Sciatic nerve (tissue), 2 donors: ENCODE data around the gene KCNJ15. TPM values are rescaled to one million over a fixed set of nuclear protein-coding genes. Genes with fewer than 3 reads are reported as not detected.
"Not testable (repeated sequence)": the region's sequence is repeated elsewhere in the genome, so short reads cannot be mapped to it uniquely, and the experiment has no call there.

Source experiments
- ATAC-seq: fragments of 200-7000 bp; cut with Tn5 transposase; one replicate; pipeline ENCODE4 v1.9.1; 2020; ENCODE audit warnings: mild to moderate bottlenecking, moderate library complexity
- DNase-seq: peaks from one replicate; pipeline ENCODE4 v3.0.0-alpha.2; 2020; ENCODE audit warnings: low spot score
- intact Hi-C: fragments of 100-400 bp; cut with DNase I; formaldehyde crosslinking; loops from one replicate; pipeline ENCODE4 v1.14.2; 2022
- total RNA-seq: library from RNA; stranded (reverse); fragmentation: NEBNext Ultra II Directional; extraction: Animal tissue kit (Norgen Biotek cat#: 25700); gene quantifications from one replicate; pipeline ENCODE4 v1.2.1, GENCODE V29; 2021
- donor health status: DM: no; HTN: no; CAD: no.
- donor health status: DM: no; HTN: no; CAD: no.

The KCNJ15 gene
- 9.3 TPM for total RNA-seq

GRCh38 chr21:38256599-38257302 is at the start of gene KCNJ15:
Gene KCNJ15 (plus strand): TSS chr21:38256991. CDS start chr21:38299262, 42,271 bp downstream.
- DNase-seq (no peak), ATAC-seq (no peak)
- intact Hi-C loops = no loop called here

GRCh38 chr21:38208118-38208517 is 48.7 kb upstream of the KCNJ15 start:
- DNase-seq (no peak), ATAC-seq (no peak)
- intact Hi-C loops = no loop called here

GRCh38 chr21:38211321-38211720 is 45.5 kb upstream of the KCNJ15 start:
- DNase-seq (no peak), ATAC-seq (no peak)
- intact Hi-C loops = no loop called here

GRCh38 chr21:38212706-38213105 is 44.1 kb upstream of the KCNJ15 start:
- ATAC-seq = no peak
- no peak for DNase-seq
- intact Hi-C loops = no loop called here

- intact Hi-C loops = loop anchor here (5.0 kb wide), 1 partner anchor 133 kb away; no protein-coding TSS in a partner anchor
- ATAC-seq = peak; percentile 83
- DNase-seq = peak; percentile 79
Measured at GRCh38 chr21:38219049-38219628, 37.7 kb upstream of the KCNJ15 start.

- no peak for DNase-seq
- intact Hi-C loops = no loop called here
- ATAC-seq = no peak
Measured at GRCh38 chr21:38220270-38220737, 36.5 kb upstream of the KCNJ15 start.

- DNase-seq (no peak), ATAC-seq (no peak)
- intact Hi-C loops = no loop called here
Measured at GRCh38 chr21:38221594-38221993, 35.2 kb upstream of the KCNJ15 start.

GRCh38 chr21:38223893-38224540 is 32.8 kb upstream of the KCNJ15 start:
- intact Hi-C loops = no loop called here
- ATAC-seq = no peak
- no peak for DNase-seq

GRCh38 chr21:38227401-38227800 is 29.4 kb upstream of the KCNJ15 start:
- DNase-seq (no peak), ATAC-seq (no peak)
- intact Hi-C loops = no loop called here

- DNase-seq (no peak), ATAC-seq (no peak)
- intact Hi-C loops = no loop called here
Measured at GRCh38 chr21:38228115-38228514, 28.7 kb upstream of the KCNJ15 start.

GRCh38 chr21:38228537-38228936 is 28.3 kb upstream of the KCNJ15 start:
- DNase-seq (no peak), ATAC-seq (no peak)
- intact Hi-C loops = no loop called here

- no peak for DNase-seq
- intact Hi-C loops = no loop called here
- no peak for ATAC-seq
Measured at GRCh38 chr21:38229260-38229877, 27.4 kb upstream of the KCNJ15 start.

- intact Hi-C loops = no loop called here
- ATAC-seq (no peak), DNase-seq (no peak)
Measured at GRCh38 chr21:38234395-38235142, 22.2 kb upstream of the KCNJ15 start.

GRCh38 chr21:38235251-38235650 is 21.5 kb upstream of the KCNJ15 start:
- ATAC-seq, intact Hi-C loops: not testable (repeated sequence)

GRCh38 chr21:38236232-38236631 is 20.6 kb upstream of the KCNJ15 start:
- DNase-seq (no peak), ATAC-seq (no peak)
- intact Hi-C loops = no loop called here

More at GRCh38 chr21:38235251-38235650, 21.5 kb upstream of the KCNJ15 start:
- not testable (repeated sequence) for DNase-seq

GRCh38 chr21:38239672-38240071 is 17.1 kb upstream of the KCNJ15 start:
- intact Hi-C loops = no loop called here
- no peak for DNase-seq
- ATAC-seq = no peak

- ATAC-seq = no peak
- no peak for DNase-seq
Measured at GRCh38 chr21:38240129-38240528, 16.7 kb upstream of the KCNJ15 start.

GRCh38 chr21:38241029-38241740 is 15.6 kb upstream of the KCNJ15 start:
- intact Hi-C loops = no loop called here
- DNase-seq (no peak), ATAC-seq (no peak)

More at GRCh38 chr21:38240129-38240528, 16.7 kb upstream of the KCNJ15 start:
- intact Hi-C loops = no loop called here
